ENCODE data around the gene ATE1.

DNA sequence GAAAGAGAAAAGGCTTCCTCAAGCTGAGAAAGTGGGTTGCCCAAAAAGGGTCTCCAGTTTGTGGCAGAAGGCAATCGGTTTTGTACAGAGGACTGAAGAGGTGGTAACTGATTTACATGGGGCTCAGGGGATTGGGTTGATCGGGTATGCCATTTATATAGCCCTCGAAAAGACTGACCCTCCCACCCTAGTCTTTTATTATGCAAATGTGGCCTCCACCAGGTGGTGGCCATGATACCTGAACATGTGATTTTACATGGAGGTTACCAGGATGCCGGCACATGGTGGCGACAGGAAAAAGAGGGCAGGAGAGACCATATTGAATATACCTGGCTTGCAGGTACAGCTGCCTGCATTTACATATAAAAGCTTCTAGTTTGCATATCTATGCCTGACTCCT, 36.7 kb downstream of the ATE1 start:
- TF ChIP-seq CTCF (IDR thresholded peaks at IDR 0.05) (no peak), POLR2AphosphoS5 (IDR thresholded peaks at IDR 0.05) (no peak), POLR2A (IDR thresholded peaks at IDR 0.05) (no peak), EP300 (IDR thresholded peaks at IDR 0.05) (no peak)

Data from stomach (tissue), 4 donors.